NCI-H1105 treated with DMSO at 0.1 percent for 48 hours (cell line): ENCODE data around the gene PDE11A.

ENCODE experiments used
- DNase-seq: peaks from one replicate; lab custom pipeline; 2025; lab: John Stamatoyannopoulos, UW

The PDE11A gene

DNA sequence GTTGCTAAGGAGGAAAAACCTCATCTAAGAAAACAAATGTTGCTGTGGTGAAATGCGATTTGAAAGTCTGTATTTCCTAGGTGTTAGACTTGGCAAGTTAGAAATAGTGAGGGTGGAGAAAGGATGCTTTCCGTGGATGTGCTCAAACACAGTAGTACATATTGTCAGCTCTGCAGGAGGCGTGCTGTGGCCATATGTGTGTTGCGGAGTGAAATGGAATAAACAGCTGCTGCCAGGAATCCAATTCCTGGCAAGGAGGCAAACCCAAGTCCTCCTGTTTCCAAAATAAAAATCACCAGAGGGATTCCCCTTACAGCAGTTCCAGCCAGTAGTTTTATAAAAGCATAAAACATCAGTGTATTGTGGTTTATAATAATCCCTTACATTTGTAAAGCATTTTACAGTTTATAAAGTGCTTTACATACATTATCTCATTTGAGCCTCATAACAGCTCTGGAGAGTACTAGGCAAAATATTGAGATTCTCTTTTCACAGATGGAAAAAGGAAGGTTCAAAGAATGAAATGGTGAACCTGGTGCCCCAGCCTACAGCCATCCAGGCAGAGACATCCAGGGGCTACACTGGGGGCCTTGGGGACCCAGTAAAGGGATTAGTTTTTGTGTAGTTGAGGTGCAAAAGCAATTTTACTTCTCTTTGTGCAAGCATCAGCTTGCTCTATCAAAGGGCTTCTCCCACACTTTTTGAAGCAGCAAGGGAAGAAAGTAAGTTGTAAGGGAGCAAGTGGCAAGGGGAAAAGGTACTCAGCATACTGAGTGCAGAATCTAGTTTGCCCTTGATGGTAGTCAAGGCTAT is 474.0 kb downstream of the PDE11A start:
- no peak for DNase-seq

- DNase-seq: no peak
Observed at GRCh38 chr2:177597759-177598158, 474.8 kb downstream of the PDE11A start.

DNA sequence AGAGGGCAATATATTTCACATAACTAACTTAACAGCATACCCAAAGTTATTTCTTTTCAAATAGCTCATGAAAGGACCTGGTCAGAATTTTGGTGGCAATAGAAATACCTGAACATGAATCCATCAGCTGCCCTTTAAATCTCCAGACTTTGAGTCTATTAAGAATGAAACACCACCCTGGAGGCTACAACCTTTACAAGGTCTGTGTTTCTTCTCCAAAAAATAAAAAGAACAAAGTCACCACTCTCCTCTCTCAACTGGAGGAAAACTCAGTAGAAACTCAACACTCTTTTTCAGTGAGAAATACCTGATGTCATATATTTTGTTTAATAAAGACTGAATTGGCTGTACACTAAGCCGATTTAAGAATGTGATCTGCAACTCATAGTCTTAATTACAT is 475.7 kb downstream of the PDE11A start:
- DNase-seq: no peak

DNA sequence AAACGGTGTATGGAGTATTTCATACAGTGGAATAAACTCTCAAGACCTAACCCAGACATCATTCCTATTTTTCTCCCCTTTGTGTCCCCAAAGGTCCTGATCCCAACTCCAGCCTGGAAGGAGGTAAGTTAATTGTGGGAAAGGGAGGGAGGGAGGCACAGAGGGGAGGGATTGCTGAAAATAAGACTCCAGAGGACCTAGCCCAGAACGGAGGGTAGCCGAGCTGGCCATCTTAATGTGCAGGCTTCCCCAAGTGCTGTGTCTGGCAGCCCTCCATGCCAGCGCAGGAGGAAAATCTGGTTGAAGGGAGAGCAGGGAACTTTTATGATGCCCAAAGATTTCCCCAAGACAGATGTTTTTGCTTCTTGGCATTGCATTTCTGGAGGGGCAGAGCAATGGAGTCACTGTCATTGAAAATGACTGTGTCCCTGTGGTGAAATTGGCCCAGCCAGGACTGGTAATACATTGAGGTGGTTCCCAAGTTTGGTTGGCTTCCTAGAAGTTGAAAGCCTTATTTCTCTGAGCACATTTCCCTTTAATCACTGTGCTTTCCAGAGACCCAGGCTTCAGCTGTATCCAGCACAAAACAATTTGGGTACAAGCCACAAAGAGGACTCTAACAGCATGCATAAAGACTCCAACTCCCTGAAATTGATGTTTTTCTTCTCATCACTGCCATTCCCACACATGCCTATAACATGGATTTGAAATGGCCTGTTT is 477.3 kb downstream of the PDE11A start:
- no peak for DNase-seq

GRCh38 chr2:177593402-177593801 is 479.2 kb downstream of the PDE11A start:
- no peak for DNase-seq

DNA sequence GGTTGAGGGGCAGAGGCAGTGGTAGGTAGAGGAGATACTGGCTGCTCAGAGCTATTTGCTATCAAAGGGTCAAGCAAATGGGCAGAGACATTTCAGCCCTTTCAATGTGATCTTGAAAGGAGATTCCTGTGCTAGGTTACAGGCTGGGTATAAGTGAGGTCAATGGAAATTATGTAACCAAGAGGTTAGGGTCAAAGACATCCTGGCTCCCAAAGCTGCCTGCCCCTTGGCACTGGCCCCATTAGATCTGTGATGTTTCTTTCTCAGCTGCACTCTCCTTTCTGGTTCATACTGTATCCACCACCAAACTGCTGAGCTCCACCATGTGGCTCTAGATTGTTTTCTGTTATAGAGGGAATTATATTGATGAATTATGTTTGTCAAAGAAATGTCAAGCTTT is 479.6 kb downstream of the PDE11A start:
- no peak for DNase-seq

DNA sequence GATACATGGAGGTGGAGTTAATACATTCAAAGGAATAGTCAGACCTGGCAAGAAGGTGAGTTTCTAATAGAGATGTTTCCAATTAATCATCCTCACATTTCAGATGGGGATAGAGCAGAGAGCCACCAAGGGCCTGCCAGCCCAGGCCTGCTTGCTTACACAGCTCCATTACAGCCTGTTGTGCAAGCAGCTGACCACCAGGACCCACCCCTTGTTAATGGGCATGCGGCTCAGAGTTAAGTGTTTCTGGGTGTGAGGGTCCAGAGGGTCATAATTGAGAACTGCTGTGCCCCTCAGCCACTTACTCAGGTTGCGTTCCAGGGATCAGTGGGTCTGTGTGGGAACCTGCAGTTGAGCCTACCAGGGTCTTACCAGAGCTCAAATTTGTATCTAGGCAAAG is 480.2 kb downstream of the PDE11A start:
- DNase-seq: no peak

DNA sequence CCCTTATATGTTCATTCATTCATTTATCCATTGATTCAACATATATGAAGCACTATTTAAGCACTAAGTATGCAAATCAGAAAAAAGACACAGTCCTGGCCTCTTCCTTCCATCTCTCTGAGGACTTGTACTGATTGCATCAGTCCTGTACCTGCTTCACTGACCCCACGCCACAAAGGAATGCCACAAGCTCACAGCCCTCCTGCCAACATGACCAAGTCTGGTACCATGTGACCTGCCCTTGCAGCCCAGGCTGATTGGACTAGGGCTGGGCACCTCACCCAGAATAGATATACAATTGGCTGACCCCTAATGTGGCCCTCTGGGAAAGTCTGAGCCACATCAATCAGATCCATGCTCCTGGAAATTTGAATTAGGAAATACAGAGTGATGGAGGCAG is 483.4 kb downstream of the PDE11A start:
- DNase-seq: no peak

GRCh38 chr2:177588671-177589070 is 483.9 kb downstream of the PDE11A start:
- no peak for DNase-seq

- no peak for DNase-seq
Observed at GRCh38 chr2:177587371-177587770, 485.2 kb downstream of the PDE11A start.

GRCh38 chr2:177586154-177586553 is 486.4 kb downstream of the PDE11A start:
- no peak for DNase-seq

- DNase-seq: no peak
Observed at GRCh38 chr2:177585234-177585863, 487.2 kb downstream of the PDE11A start.

- no peak for DNase-seq
Observed at GRCh38 chr2:177584030-177584692, 488.4 kb downstream of the PDE11A start.

GRCh38 chr2:177582000-177582399 is 490.6 kb downstream of the PDE11A start:
- DNase-seq: no peak

DNA sequence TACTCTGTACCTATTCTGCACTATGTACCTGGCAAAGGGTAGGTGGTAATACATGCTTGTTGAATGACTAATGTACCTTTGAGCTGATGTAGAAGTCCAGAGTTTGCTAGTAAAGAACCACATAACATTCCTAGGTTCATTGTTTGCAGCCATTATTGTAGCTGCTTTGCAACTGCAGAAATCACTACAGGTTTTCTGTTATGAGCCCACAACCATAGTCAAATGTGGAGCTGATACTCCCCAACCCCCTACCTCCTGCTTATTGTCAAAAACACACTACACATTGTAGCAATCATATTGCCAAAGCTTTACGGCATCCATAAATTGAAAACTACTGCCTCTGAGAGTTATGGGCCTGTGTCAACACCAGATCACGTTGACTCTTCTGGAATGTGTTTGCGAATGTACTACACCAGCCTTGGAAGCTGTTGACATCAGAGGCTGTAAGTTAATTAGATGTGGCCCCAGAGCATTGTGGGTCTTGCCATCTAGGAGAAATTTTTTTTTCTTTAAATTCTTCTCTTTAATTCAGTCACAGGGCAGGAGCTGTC is 493.0 kb downstream of the PDE11A start:
- DNase-seq: no peak

- no peak for DNase-seq
Observed at GRCh38 chr2:177578454-177578853, 494.1 kb downstream of the PDE11A start.

GRCh38 chr2:177577075-177577474 is 495.5 kb downstream of the PDE11A start:
- no peak for DNase-seq

DNA sequence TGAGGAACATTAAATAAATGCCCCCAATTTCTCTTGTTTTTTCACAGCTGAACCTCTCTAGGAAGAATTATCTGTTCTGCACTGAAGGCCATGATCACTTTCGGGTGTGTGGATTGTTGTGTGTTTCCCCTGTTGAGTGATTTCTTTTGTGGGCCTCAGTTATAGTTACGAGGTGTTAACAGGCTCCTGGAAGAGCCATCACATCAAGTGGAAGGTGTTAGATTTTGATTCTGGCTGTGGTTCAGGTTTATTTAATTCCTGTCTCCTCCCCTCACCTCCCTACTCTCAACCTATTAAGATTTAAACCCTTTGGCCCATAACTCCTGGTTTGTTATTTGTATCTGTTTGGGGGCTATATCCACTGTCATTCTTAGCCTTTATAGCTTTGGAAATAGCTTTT is 497.2 kb downstream of the PDE11A start:
- DNase-seq: no peak

GRCh38 chr2:177574356-177574755 is 498.2 kb downstream of the PDE11A start:
- no peak for DNase-seq
